ENCODE data around the gene RYR3.

RYR3 gene

GRCh38 chr15:33738941-33739664 lies 428.3 kb downstream of the RYR3 start:
- DNase-seq (ENCODE audit: insufficient read length, low spot score) (no peak), FAIRE-seq (no peak)

GRCh38 chr15:33742306-33742705 lies 431.5 kb downstream of the RYR3 start:
- DNase-seq (ENCODE audit: insufficient read length, low spot score) = no peak
- FAIRE-seq = no peak

GRCh38 chr15:33742800-33743199 lies 432.0 kb downstream of the RYR3 start:
- DNase-seq (ENCODE audit: insufficient read length, low spot score) = no peak
- FAIRE-seq = no peak

GRCh38 chr15:33746203-33746602 lies 435.4 kb downstream of the RYR3 start:
- DNase-seq (ENCODE audit: insufficient read length, low spot score) (no peak), FAIRE-seq (no peak)

GRCh38 chr15:33753012-33753411 lies 442.2 kb downstream of the RYR3 start:
- DNase-seq (ENCODE audit: insufficient read length, low spot score) (no peak), FAIRE-seq (no peak)

- no peak for DNase-seq (ENCODE audit: insufficient read length, low spot score)
- FAIRE-seq = no peak
Observed at GRCh38 chr15:33754242-33754641, 443.5 kb downstream of the RYR3 start.

GRCh38 chr15:33756961-33757360 lies 446.2 kb downstream of the RYR3 start:
- FAIRE-seq (no peak), DNase-seq (ENCODE audit: insufficient read length, low spot score) (no peak)

GRCh38 chr15:33757516-33758232 lies 446.9 kb downstream of the RYR3 start:
- no peak for DNase-seq (ENCODE audit: insufficient read length, low spot score)
- no peak for FAIRE-seq

- FAIRE-seq (no peak), DNase-seq (ENCODE audit: insufficient read length, low spot score) (no peak)
Observed at GRCh38 chr15:33766389-33766788, 455.6 kb downstream of the RYR3 start.

- no peak for DNase-seq (ENCODE audit: insufficient read length, low spot score)
- no peak for FAIRE-seq
Observed at GRCh38 chr15:33768670-33769190, 458.0 kb downstream of the RYR3 start.

- no peak for FAIRE-seq
- DNase-seq (ENCODE audit: insufficient read length, low spot score) = no peak
Observed at GRCh38 chr15:33773969-33774368, 463.2 kb downstream of the RYR3 start.

- FAIRE-seq = no peak
- no peak for DNase-seq (ENCODE audit: insufficient read length, low spot score)
Observed at GRCh38 chr15:33778852-33779251, 468.1 kb downstream of the RYR3 start.

- FAIRE-seq = no peak
- DNase-seq (ENCODE audit: insufficient read length, low spot score) = peak; percentile 13
Observed at GRCh38 chr15:33780011-33780768, 469.4 kb downstream of the RYR3 start.

GRCh38 chr15:33782966-33783365 lies 472.2 kb downstream of the RYR3 start:
- DNase-seq (ENCODE audit: insufficient read length, low spot score) = no peak
- FAIRE-seq = no peak

GRCh38 chr15:33785366-33785765 lies 474.6 kb downstream of the RYR3 start:
- DNase-seq (ENCODE audit: insufficient read length, low spot score) (no peak), FAIRE-seq (no peak)

- DNase-seq (ENCODE audit: insufficient read length, low spot score) = no peak
- FAIRE-seq = no peak
Observed at GRCh38 chr15:33788906-33789540, 478.3 kb downstream of the RYR3 start.

GRCh38 chr15:33794453-33794852 lies 483.7 kb downstream of the RYR3 start:
- DNase-seq (ENCODE audit: insufficient read length, low spot score) (no peak), FAIRE-seq (no peak)

GRCh38 chr15:33795070-33795469 lies 484.3 kb downstream of the RYR3 start:
- DNase-seq (ENCODE audit: insufficient read length, low spot score) (no peak), FAIRE-seq (no peak)

GRCh38 chr15:33797651-33798050 lies 486.9 kb downstream of the RYR3 start:
- no peak for FAIRE-seq
- DNase-seq (ENCODE audit: insufficient read length, low spot score) = no peak

GRCh38 chr15:33801954-33802353 lies 491.2 kb downstream of the RYR3 start:
- DNase-seq (ENCODE audit: insufficient read length, low spot score) (no peak), FAIRE-seq (no peak)

GRCh38 chr15:33807665-33808064 lies 496.9 kb downstream of the RYR3 start:
- DNase-seq (ENCODE audit: insufficient read length, low spot score) (no peak), FAIRE-seq (no peak)
